NCI-H774 (cell line): ENCODE measurements around the gene ADGRL2.

Experiments
- DNase-seq: peaks from one replicate; lab custom pipeline; 2025; lab: John Stamatoyannopoulos, UW

Gene ADGRL2

DNA sequence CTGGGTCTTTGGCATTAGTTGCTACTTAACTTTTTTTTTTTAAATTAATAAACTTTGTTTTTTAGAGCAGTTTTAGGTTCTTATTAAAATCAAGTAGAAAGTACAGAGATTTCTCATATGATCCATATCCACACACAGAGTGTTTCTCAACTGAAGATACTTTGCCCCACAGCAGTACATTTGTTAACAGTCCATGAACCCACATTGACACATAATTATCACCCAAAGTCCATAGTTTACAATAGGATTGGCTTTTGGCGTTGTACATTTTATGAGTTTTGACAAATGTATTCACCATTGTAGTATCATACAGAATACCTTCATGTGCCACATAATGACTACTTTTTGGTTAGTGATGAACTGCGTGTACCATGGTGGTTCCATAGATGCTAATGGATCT is 106.8 kb downstream of the ADGRL2 start:
- no peak for DNase-seq

DNA sequence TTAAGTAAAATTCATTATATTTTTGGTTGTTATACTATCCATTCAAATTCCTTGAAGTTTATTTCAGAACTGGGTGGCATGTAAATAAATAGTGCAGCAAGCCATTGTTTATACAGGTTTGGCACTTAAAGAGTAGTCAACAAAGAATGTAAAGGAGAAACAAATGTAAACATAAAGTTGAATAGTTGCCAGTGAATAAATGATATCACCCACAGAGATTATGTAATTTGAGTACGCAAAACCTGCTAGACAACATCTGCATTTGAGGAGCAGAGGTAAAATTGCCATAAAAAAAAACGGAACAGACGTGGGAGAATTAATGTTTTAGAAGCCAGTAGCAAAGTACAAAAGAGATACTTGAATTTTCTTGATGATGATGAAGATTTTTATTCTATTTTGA is 111.6 kb downstream of the ADGRL2 start:
- DNase-seq: peak; percentile 43

DNA sequence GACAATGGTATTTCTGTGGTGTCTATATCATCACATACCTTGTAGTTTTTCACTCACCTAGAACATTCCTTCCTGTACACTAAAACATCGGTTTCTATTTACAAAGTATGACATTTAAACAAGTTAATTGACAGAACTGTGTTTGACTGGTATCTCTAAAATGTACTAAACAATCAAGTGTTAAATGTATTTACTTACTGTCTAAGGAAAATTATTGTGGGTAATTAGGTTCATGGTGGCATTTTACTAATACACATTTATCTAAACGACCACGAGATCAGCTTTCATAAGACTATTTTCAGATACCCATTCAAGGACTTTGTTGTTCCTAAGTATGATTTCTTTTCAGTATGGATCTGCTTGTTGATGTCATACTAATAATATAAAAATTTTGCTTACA is 115.2 kb downstream of the ADGRL2 start:
- DNase-seq: peak; percentile 8

DNA sequence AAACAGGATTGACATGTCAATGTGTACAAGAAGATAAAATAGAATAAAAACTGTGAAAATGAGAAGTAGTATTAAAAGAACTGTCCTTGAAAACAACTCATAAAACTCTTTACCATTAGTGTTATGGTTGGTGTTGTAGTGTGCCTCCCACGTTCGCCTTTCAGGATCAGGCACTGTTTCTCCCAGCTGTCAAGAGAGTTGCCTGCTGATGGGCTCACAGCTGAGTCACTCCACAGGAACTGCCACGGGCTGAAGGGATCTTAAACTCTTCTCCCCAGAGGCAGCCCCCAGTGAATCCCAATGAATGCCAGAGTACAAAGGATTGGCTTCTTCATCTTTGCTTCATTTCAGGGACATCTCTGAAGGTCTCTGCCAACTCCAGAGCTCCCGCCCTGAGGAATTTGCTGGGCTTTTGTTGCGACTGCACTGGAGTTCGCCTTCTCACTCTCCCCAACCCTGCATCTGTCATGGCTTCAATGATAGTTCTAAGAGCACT is 119.6 kb downstream of the ADGRL2 start:
- DNase-seq: no peak

DNA sequence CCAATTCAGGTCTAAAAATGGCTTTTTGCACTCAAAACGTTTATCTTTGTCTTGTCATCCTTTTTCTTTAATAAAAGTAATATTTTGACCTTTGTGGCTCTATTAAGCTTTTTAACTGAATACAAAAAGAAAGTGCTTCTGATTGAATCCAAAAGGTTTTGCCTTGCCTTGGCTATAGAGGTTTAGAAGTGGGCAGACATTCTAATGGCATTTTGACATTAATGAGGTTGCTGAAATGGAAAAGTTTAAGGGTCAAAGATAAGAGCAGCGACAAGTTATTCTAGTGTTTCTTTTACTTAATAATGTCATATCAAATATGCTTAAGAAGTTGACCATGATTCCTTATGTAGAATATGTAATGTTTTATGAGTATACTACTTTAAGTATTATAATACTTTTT is 120.2 kb downstream of the ADGRL2 start:
- DNase-seq: no peak

DNA sequence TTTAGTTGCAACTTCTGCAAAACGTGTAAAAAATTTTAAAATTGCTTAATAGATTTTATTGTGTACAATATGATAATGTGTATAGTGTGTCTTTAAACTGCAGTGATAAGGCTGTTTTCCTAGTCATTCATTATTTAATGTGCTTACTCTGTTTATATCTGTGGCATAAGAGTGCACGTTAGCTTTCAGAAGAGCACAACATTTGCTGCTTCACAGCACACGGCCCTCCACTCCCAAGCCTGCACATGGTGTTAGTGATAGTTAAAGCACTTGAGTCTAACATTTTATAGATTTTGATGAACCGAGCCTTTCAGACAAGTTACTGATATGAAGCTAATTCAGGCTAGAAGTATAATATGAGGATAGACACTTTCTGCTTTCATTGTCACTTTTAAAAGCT is 120.6 kb downstream of the ADGRL2 start:
- no peak for DNase-seq

DNA sequence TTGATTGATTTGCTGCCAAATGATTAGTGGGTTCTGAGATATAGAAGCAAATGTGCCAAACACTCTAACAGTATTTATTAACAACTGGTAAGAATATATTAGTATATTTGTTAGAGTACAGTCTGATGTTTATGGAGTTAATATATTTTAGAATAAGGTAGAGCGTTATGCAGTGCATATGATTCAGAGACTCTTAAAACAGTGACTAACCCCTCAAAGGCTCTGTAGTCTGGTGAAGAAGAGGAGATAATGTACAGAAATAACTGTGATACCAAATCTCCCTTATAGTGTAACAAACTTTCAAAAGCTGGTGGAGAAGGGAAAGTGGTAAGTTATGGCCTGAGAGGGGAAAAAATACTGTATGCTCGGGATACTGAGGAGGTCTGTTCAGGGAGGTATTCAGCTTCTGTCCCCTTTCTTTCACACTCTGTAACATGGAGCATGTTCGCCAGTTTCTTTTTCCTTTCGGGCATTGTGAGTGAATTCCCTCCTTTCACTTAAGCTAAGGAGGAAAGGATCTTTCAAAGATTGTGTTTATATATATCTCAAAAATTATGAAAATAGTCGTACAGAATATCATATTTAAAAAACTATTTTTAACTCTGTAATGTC is 121.2 kb downstream of the ADGRL2 start:
- DNase-seq: no peak

DNA sequence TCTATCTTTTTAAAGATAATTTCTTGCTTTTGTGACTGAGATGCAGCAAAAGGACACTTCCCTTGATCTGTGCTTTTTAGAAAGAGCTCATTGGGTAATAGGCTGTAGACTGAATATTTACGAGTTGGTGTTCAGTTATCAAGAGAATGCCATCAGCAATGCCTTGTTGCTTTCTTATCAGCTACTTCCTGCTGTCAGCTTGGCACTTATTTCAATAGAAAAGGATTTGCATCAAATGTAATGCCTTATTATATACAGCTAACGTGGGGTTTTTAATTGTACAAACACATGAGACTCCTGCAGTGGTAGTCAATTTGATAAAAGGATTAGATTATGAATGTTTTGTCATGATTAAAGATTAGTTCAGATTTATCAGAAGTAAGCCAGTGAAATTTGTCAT is 122.2 kb downstream of the ADGRL2 start:
- DNase-seq: no peak

DNA sequence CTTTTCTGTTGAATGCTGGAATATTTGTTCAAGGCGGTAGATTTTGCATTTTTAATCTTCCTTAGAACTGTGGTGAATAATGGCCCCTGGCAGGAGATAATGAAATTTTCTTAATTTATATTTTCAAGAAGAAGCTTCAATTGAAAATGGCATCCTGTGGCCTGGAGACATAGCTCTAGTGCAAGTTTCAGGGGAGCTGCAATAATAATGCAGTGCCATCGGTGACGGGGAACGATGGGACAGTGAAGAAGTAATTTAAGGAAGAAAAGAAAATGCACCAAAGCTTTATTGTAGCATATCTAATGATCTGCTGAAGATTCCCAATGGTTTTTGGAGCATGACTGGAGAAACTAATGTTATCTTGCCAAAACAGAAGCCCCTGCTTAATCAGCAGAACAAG is 128.4 kb downstream of the ADGRL2 start:
- no peak for DNase-seq

DNA sequence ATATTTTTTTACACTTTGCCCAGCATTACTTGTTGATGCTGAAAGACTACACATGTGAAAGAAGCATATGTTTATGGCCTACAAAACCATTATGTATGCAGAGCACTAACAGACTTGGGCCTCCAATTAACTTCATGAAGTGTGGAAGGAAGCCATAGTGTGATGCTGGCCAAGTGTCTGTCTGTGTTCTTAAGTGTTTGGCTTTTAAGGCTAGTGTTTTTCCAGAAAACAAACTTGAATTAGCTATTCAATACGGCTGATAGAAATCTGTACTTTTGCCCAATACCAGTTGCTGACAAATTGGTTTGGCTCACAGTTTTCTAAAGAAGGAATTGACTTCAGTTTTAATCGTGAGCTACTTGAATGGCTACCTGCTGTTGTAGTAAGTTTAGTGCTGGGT is 136.1 kb downstream of the ADGRL2 start:
- no peak for DNase-seq

DNA sequence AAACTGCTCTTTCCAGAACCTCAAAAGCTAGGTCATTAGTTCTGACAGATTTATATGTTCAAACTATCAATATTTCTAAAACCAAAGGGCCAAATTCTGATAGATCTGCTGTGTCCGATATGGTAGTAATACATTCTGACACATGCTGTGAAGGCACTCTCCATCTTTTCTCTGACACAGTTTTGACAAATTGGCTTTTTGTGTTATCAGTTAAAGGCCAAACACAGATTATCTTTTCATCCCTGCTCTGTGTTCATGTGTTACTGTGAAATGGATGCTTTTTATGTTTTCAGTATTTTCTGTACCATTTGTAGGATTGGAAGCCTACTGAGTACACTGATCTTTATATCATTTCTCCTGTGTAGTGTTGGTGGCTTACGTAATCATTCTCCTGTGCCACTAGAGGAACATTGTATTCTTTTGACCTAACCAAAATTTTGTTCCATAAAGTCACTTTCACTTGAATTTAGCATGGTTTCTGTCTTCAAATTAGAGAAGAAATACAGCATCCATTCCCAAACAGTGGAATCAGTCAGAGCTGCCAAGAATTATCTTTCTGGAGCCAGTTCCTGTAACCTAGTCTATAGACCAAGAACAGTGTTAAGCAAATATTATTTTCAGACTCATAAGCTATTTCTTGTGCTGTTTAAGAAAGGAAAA is 137.2 kb downstream of the ADGRL2 start:
- no peak for DNase-seq

DNA sequence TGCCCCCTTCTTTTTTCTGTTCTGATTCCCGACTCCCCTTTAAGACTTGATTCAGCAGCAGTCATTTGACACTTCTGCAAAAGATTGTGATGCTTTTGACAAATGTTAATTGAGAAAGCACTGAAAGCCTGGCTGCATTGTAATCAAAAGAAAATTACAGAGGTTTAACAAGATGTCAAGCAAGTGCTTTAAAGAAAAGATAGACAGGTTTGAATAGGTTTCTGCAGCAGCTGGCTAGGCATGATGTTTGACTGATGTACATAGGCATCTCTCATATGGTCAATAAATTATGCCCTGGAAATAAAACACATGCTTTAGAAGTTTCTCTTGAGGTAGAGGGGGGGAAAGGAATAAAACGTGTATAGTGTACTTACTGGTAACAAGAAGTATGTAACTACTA is 147.8 kb downstream of the ADGRL2 start:
- no peak for DNase-seq

DNA sequence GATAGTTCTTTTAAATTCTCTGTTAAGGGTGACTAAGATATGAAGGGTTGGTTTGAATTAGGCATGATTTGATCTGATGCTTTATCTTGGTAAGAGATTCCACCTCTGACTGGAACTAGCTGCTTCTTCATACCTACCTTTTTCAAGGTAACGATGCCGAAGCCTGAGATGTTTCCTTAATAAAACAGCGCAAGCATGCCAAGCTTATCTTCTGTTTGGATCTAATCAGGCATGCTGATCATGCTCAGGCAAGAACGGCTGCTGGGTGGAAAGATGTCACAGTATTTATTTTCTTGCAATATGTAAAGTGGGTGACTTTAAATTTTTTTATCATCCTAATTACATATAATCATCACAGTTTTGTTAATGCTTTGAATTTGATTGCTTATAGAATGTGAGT is 148.7 kb downstream of the ADGRL2 start:
- DNase-seq: no peak

DNA sequence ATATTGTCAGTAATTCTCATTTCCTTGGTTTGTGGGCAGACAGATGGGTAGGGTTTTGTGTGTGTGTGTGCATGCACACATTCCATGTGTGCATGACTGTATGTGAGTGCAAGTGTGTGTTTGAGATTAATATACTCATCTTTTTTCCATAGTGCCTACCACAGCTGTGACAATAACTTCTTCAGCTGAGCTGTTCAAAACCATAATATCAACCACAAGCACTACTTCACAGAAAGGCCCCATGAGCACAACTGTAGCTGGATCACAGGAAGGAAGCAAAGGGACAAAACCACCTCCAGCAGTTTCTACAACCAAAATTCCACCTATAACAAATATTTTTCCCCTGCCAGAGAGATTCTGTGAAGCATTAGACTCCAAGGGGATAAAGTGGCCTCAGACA is 149.3 kb downstream of the ADGRL2 start:
- no peak for DNase-seq

DNA sequence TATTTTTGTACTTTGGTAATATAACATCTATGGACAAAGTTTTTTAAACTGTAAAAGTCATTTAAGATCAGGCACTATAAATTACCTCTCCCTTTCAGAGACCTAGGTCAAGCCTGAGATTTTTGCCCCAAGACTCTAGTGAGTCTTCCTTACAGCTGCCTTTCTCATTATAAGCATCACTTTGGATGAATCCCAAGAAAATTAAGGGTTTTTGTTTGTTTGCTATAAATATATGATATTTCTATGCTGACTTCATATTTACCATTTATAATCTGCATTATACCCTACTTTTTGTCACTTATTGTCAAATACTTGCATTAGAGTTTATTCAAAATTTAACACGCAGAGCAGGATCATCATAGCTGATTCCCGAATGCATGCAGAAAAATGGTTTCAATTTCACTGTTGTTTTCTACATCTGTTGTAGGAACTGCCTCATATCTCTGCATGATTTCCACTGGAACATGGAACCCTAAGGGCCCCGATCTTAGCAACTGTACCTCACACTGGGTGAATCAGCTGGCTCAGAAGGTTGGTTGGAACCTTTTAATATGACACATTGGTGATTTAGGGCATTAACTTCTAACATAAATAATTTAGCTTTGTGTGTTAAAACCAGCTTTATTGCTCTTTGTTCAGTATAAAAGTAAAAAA is 150.0 kb downstream of the ADGRL2 start:
- DNase-seq: no peak

DNA sequence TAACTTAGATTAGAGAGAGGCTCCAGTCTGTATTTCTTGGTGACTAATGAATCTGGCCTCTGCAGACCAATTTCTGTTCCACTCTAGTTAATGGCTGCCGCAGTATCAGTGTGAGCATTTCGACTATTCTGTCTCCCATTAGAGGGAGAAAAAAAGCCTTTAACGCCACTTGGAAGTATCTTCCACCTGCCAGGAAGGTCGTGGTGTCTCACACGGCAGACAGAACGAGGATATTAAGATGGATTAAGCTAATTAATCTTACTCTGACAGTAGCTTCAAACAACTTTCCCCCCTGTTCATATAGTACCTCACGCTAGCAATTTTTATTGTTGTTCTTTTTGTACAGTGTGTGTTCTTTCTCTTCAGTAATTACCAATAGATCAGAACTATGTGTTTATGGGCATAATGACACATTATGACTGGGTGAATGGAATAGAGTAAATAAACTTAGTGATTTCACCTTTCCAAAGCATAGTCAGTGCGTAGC is 153.8 kb downstream of the ADGRL2 start:
- peak; percentile 30 for DNase-seq

DNA sequence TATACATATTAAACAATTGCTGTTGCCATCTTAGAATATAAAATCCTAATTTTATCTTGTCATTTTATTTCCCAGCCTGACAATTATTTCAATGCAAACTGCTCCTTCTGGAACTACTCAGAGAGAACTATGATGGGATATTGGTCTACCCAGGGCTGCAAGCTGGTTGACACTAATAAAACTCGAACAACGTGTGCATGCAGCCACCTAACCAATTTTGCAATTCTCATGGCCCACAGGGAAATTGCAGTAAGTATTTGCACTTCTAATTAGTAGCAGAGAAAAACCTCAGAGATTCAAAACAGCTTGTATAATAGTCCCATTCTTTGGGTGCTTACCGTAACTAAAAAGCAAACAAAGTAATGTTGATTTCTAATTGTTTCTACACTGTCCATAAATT is 167.2 kb downstream of the ADGRL2 start:
- DNase-seq: peak; percentile 39

DNA sequence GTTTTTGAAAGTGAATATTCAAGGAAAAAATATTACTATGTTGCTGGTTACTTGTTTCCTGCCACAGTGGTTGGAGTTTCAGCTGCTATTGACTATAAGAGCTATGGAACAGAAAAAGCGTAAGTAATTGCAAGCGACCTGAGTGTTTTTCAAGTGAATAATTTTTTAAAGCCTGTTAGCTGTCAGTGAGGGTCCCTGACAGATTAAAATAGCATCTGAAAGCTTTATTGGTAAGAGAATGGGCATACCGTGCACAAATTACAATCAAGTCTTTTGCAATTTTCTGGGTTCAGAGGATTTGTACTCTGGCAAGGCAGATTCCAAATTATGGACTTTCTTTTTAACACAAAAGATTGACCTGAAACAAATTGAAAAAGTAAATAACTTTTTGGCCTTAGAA is 169.7 kb downstream of the ADGRL2 start:
- DNase-seq: no peak

DNA sequence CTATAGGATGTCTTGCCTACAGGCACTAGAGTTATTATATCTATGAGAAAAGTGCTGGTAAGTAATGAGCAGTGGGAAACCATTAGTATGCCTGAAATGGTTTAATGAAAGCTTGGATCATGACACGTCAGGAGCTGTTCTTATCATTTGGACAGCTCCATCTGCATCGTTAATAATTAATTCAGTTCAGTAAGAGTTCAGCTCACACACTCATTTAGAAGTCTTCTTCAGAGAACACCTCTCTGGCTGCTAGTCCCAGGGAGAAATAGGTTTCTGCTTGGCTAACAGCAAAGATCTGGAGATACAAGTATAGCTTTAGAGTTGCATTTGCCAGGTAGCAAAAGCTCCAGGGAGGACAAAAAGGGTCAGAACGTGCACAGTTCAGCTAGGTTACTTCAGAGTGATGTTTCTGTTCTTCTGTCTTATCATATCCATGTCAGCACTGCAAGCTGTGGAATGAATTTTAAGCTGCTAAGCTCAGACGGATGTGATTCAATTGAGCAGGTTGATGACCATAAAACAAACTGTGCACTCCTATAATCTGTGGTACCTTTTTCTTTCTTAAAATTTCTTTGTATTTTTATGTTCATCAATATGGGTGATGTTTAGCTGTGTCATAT is 173.6 kb downstream of the ADGRL2 start:
- DNase-seq: no peak

DNA sequence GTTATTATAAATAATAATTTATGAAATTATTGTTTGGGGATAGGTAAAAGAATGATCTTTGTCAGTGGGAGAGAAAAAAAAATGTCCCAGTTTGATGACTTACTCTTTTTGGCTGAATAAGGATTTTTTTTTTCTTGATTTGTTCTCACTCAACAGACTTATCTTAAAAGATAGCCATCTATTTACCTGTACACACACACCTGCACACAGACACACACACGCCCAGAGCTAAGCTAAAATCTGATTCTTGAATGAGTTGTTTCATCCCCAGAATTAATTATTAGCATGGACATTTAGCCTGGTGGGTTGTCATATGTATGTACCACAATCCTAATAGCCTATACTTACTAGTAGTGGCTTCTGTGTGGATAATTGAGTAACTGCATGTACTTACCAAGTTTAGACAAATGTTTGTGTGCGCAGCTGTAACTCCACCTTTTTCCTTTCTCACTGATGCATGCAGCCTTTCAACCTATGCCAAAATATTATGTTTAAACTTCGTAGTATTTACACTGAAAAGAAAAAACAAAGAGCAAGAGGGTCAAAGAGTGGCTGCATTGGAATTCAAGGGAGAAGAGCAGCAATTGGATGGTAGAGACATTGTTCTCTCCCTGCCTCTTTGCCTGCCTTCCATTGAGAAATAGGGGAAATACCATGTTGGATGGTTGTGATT is 174.3 kb downstream of the ADGRL2 start:
- peak; percentile 68 for DNase-seq

DNA sequence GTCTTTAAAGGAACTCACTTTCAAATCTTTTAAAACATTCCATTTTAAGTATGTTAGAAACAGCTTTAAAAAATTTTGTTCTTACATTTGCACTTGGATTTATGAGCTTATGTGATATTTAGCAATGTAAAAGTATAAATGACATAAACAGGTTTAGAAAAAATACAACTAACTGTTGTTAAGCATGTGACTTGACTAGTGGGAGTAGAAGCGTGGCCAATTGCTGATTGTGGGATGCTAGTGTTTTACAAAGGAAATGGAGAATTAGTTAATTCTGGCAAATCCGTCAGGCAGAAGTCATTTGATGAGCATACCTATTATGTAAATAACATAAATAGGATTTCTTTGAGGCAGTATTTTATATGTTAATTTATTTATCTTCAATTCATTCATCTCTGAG is 175.8 kb downstream of the ADGRL2 start:
- DNase-seq: no peak

DNA sequence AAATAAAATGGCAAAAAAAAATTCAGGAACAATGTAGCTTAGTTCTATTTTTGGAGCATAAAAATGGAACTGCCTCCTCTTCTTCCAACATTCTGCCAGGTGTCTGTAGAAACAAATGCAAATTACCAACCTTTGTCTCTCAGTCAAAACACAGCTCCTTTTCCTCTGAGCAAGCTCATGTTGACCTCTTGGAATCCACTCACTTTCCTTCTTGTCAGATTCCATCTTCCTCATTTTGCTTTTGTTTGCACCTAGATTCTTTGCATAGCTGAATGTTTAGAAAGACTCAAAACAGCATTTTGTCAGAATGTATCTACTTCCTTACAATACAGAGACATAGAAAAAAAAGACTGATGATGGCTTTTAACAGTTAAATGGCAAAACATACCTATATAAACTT is 178.2 kb downstream of the ADGRL2 start:
- DNase-seq: no peak
